HCT116 (cell line): Measurements from ENCODE around the gene CYB561D1. TPM values are rescaled to one million over a fixed set of nuclear protein-coding genes. Genes with fewer than 3 reads are reported as not detected.

Source experiments
- ATAC-seq: fragments of 200-7000 bp; cut with Tn5 transposase; 2 replicates; pipeline ENCODE4 v1.9.1; 2020; ENCODE audit warnings: mild to moderate bottlenecking, moderate library complexity
- BruUV-seq: library from RNA; stranded (reverse); fragments of 400-500 nt; replicated peaks from 2 replicates; lab custom pipeline; 2021; lab: Mats Ljungman, UMichigan
- CTCF ChIA-PET: fragments of 300-600 bp; sonication (Branson Sonifier 250); formaldehyde crosslinking; loops from one replicate; lab custom pipeline; 2021; ENCODE audit warnings: antibody characterized with exemption; lab: Charles Lee
- POLR2A ChIA-PET: fragments of 300-600, 350-600 bp; sonication (Branson Sonifier 250); formaldehyde crosslinking; loops from one replicate; lab custom pipeline; 2021; ENCODE audit warnings: antibody characterized with exemption; lab: Charles Lee
- RAD21 ChIA-PET, 2 experiments: fragments of 300-600 bp; sonication (Branson Sonifier 250); formaldehyde crosslinking; loops; one replicate each; lab custom pipeline; 2023; ENCODE audit warnings: low total read pairs in 2 of 2; ENCODE audit not compliant: uncharacterized antibody in 2 of 2, unreplicated experiment in 2 of 2, low non-redundant PET in 1 of 2; lab: Charles Lee
- DNase-seq: peaks from one replicate; pipeline ENCODE4 v3.0.0-alpha.2; 2010; ENCODE audit warnings: low read depth, low spot score
- H2AFZ ChIP-seq: fragments of 200-600 bp; shearing (Covaris generic), sonication (generic); 2 replicates; pipeline ENCODE4 v1.6.1; 2017; ENCODE audit warnings: low read depth, mixed run types, mixed read lengths, antibody characterized with exemption, low read length; ENCODE audit not compliant: poor library complexity, severe bottlenecking
- H3K27ac ChIP-seq: 2 replicates; pipeline ENCODE4 v1.5.1; 2012; ENCODE audit warnings: low read depth, low read length
- H3K27me3 ChIP-seq: fragments of 200-600 bp; sonication (generic); 2 replicates; pipeline ENCODE4 v1.6.1; 2016; ENCODE audit warnings: mixed run types, low read length, mixed read lengths; ENCODE audit not compliant: insufficient read depth
- H3K36me3 ChIP-seq, 2 experiments: fragments of 200-500 bp in 1 of 2; fragments of 200-600 bp in 1 of 2; sonication (Bioruptor generic) in 1 of 2; sonication (generic) in 1 of 2; 2 replicates each; pipeline versions ENCODE4 v1.5.1 to v1.6.1; 2014 to 2016; ENCODE audit warnings: low read length in 2 of 2, inconsistent platforms in 1 of 2, mixed read lengths in 1 of 2, mixed run types in 1 of 2; ENCODE audit not compliant: insufficient read depth in 2 of 2, control insufficient read depth in 1 of 2
- H3K4me1 ChIP-seq, 2 experiments: fragments of 200-600 bp in 1 of 2; sonication (generic) in 1 of 2; 2 replicates each; pipeline versions ENCODE4 v1.5.1 to v1.6.1; 2012 to 2017; ENCODE audit warnings: low read length in 2 of 2, inconsistent platforms in 1 of 2, mild to moderate bottlenecking in 1 of 2, mixed read lengths in 1 of 2, mixed run types in 1 of 2, moderate library complexity in 1 of 2; ENCODE audit not compliant: insufficient read depth in 2 of 2, control insufficient read depth in 1 of 2
- H3K4me2 ChIP-seq: fragments of 200-600 bp; sonication (generic); 2 replicates; pipeline ENCODE4 v1.6.1; 2017; ENCODE audit warnings: mixed run types, low read length, mixed read lengths
- H3K4me3 ChIP-seq, 2 experiments: fragments of 200-600 bp in 1 of 2; sonication (generic) in 1 of 2; replicated peaks in 1 of 2; 2 replicates each; pipeline ENCODE4 v1.5.1; 2011 to 2016; ENCODE audit warnings: low read length in 2 of 2, control low read depth in 1 of 2, low read depth in 1 of 2, mild to moderate bottlenecking in 1 of 2, mixed read lengths in 1 of 2, mixed run types in 1 of 2
- H3K79me2 ChIP-seq: fragments of 200-600 bp; sonication (generic); 2 replicates; pipeline ENCODE4 v1.6.1; 2017; ENCODE audit warnings: mild to moderate bottlenecking, mixed run types, low read length, moderate library complexity, mixed read lengths; ENCODE audit not compliant: insufficient read depth
- H3K9ac ChIP-seq: fragments of 200-600 bp; sonication (generic); 2 replicates; pipeline ENCODE4 v1.6.1; 2016; ENCODE audit warnings: low read length, mixed read lengths
- H3K9me2 ChIP-seq: fragments of 200-600 bp; sonication (generic), shearing (Covaris generic); 2 replicates; pipeline ENCODE4 v1.6.1; 2017; ENCODE audit warnings: mixed run types, mild to moderate bottlenecking, moderate library complexity; ENCODE audit not compliant: insufficient read depth
- H3K9me3 ChIP-seq, 2 experiments: fragments of 200-500 bp in 1 of 2; fragments of 200-600 bp in 1 of 2; sonication (Bioruptor generic) in 1 of 2; sonication (generic) in 1 of 2; 2 replicates each; pipeline ENCODE4 v1.6.1; 2014 to 2017; ENCODE audit warnings: low read length in 2 of 2, mixed read lengths in 2 of 2, inconsistent platforms in 1 of 2, low read depth in 1 of 2, mild to moderate bottlenecking in 1 of 2, mixed run types in 1 of 2, moderate library complexity in 1 of 2; ENCODE audit not compliant: control insufficient read depth in 1 of 2, insufficient read depth in 1 of 2
- H4K20me1 ChIP-seq: fragments of 200-600 bp; sonication (generic), shearing (Covaris generic); 2 replicates; pipeline ENCODE4 v1.6.1; 2017; ENCODE audit warnings: mixed run types, mild to moderate bottlenecking, moderate library complexity; ENCODE audit not compliant: insufficient read depth
- CEBPB ChIP-seq: IDR thresholded peaks from 2 replicates; pipeline ENCODE4 v1.6.1; 2012; ENCODE audit warnings: low read depth
- EGR1 ChIP-seq: IDR thresholded peaks from 2 replicates; pipeline ENCODE4 v1.6.1; 2012; ENCODE audit warnings: low read depth
- ELF1 ChIP-seq: IDR thresholded peaks from 2 replicates; pipeline ENCODE4 v1.6.1; 2012; ENCODE audit warnings: low read depth, borderline replicate concordance
- EZH2 ChIP-seq: fragments of 200-600 bp; sonication (generic); IDR thresholded peaks from 2 replicates; pipeline ENCODE4 v1.6.1; 2017; ENCODE audit warnings: antibody characterized with exemption, mixed run types
- EZH2phosphoT487 ChIP-seq: fragments of 200-600 bp; IDR thresholded peaks from 2 replicates; pipeline ENCODE4 v1.6.1; 2018; ENCODE audit warnings: antibody characterized with exemption, borderline replicate concordance
- FOSL1 ChIP-seq: IDR thresholded peaks from 2 replicates; pipeline ENCODE4 v1.6.1; 2012; ENCODE audit warnings: low read depth
- JUND ChIP-seq: IDR thresholded peaks from 2 replicates; pipeline ENCODE4 v1.6.1; 2012
- POLR2A ChIP-seq: IDR thresholded peaks from 2 replicates; pipeline ENCODE4 v1.7.0; 2011; ENCODE audit warnings: borderline replicate concordance; ENCODE audit not compliant: insufficient read depth, insufficient read length; ENCODE audit errors: extremely low read depth
- POLR2AphosphoS5 ChIP-seq: IDR thresholded peaks from 2 replicates; pipeline ENCODE4 v1.6.1; 2011; ENCODE audit warnings: mild to moderate bottlenecking, low read depth, low read length, moderate library complexity
- RAD21 ChIP-seq: IDR thresholded peaks from 2 replicates; pipeline ENCODE4 v1.6.1; 2012; ENCODE audit warnings: low read depth, mild to moderate bottlenecking
- SIN3A ChIP-seq: IDR thresholded peaks from 2 replicates; pipeline ENCODE4 v1.6.1; 2012; ENCODE audit warnings: low read depth
- SP1 ChIP-seq: IDR thresholded peaks from 2 replicates; pipeline ENCODE4 v1.6.1; 2012; ENCODE audit warnings: low read depth
- SRF ChIP-seq: IDR thresholded peaks from 2 replicates; pipeline ENCODE4 v1.6.1; 2012; ENCODE audit warnings: low read depth
- TCF7L2 ChIP-seq: IDR thresholded peaks from 2 replicates; pipeline ENCODE4 v1.7.0; 2011; ENCODE audit warnings: borderline replicate concordance, inconsistent platforms; ENCODE audit not compliant: insufficient read depth, insufficient read length; ENCODE audit errors: extremely low read depth
- YY1 ChIP-seq: IDR thresholded peaks from 2 replicates; pipeline ENCODE4 v1.6.1; 2011; ENCODE audit warnings: low read length, low read depth, moderate library complexity, mild to moderate bottlenecking; ENCODE audit not compliant: insufficient replicate concordance; ENCODE audit errors: extremely low read depth
- ZFX ChIP-seq: fragments of 450-650 bp; IDR thresholded peaks from 2 replicates; pipeline ENCODE4 v1.6.1; 2017
- intact Hi-C: fragments of 100-400 bp; cut with micrococcal nuclease; formaldehyde crosslinking; loops from 2 replicates; pipeline ENCODE4 v1.10.0; 2022
- total RNA-seq: library from RNA; stranded (reverse); gene quantifications from one replicate; pipeline ENCODE4 v1.2.1, GENCODE V29; 2021; ENCODE audit not compliant: unreplicated experiment
- TF ChIP-seq, protein P1 (sequence below): IDR thresholded peaks from 2 replicates; pipeline ENCODE4 v1.6.1; 2012
- TF ChIP-seq, protein P2 (sequence below), 3 experiments: fragments of 200-600 bp in 1 of 3; sonication (generic) in 1 of 3; IDR thresholded peaks in 2 of 3; conservative IDR thresholded peaks in 1 of 3; 2 replicates each; pipeline ENCODE4 v1.5.1; 2012 to 2017; ENCODE audit warnings: low read depth in 2 of 3, low read length in 2 of 3, antibody characterized with exemption in 1 of 3, borderline replicate concordance in 1 of 3, control low read depth in 1 of 3, mild to moderate bottlenecking in 1 of 3, mixed read lengths in 1 of 3, mixed run types in 1 of 3, moderate library complexity in 1 of 3; ENCODE audit not compliant: insufficient read depth in 1 of 3
- TF ChIP-seq, protein P3 (sequence below): IDR thresholded peaks from 2 replicates; pipeline ENCODE4 v1.6.1; 2011; ENCODE audit warnings: mild to moderate bottlenecking, low read length, moderate library complexity; ENCODE audit not compliant: insufficient replicate concordance; ENCODE audit errors: extremely low read depth
- TF ChIP-seq, protein P4 (sequence below): IDR thresholded peaks from 2 replicates; pipeline ENCODE4 v1.6.1; 2012; ENCODE audit warnings: low read depth

The CYB561D1 gene
- total RNA-seq, 1 experiment from 2014 or later = 5.9 TPM

DNA sequence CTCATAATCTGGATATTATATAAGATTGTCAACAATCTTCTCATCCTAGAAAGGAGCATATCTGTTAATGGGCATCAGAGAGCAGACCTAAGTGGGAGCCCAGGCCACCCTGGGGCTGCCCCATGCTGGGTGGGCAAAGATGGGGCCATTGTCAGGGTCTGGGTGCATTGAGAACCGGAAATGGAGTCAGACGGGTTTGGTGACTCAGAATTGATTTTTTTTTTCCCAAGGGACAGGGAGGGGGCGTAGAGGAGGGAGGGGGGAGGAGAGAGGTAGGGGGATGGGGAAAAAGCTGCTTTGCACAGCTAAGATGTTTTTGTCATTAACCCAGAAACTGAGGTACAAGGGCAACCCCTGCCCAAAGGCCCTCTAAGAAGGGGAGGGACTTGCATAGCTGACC lies 8.9 kb upstream of the CYB561D1 start:
- H3K27ac ChIP-seq = peak overlapping the region; percentile 77
- H2AFZ ChIP-seq = no peak overlapping the region
- H4K20me1 ChIP-seq = no peaks in the 10 kb centered on the region
- CTCF ChIA-PET = interaction anchor here (1.0 kb wide), 1 partner anchor 9 kb away, joined by 4 read pairs; the partner anchor contains the start of gene CYB561D1
- H3K27me3 ChIP-seq = 0 out of 2 replicates have a peak, but pooled peaks cover 5% of the 10 kb centered on the region
- no peaks in the 10 kb centered on the region for H3K9me3 ChIP-seq
- H3K9me2 ChIP-seq = no peaks in the 10 kb centered on the region
- 0 out of 2 replicates have a peak, but pooled peaks cover 4% of the 10 kb centered on the region for H3K79me2 ChIP-seq
- BruUV-seq = no TSS peak
- ATAC-seq = no peak
- RAD21 ChIA-PET = no interaction called here
- peak overlapping the region; percentile 98 for H3K4me2 ChIP-seq
- H3K4me1 ChIP-seq = peaks cover 8 to 21% of the 10 kb centered on the region in 2 experiments; a peak in 3 of 4 replicates
- TF ChIP-seq RAD21 (no peak), YY1 (no peak), ZFX (no peak), SRF (no peak), TCF7L2 (no peak), SP1 (no peak), POLR2AphosphoS5 (no peak), EZH2 (no peak), POLR2A (no peak), JUND (no peak), CEBPB (no peak), FOSL1 (no peak), ELF1 (no peak), EZH2phosphoT487 (no peak), EGR1 (no peak), SIN3A (no peak)
- TF ChIP-seq, protein P1, sequence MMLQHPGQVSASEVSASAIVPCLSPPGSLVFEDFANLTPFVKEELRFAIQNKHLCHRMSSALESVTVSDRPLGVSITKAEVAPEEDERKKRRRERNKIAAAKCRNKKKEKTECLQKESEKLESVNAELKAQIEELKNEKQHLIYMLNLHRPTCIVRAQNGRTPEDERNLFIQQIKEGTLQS = no peak
- TF ChIP-seq, protein P2, sequence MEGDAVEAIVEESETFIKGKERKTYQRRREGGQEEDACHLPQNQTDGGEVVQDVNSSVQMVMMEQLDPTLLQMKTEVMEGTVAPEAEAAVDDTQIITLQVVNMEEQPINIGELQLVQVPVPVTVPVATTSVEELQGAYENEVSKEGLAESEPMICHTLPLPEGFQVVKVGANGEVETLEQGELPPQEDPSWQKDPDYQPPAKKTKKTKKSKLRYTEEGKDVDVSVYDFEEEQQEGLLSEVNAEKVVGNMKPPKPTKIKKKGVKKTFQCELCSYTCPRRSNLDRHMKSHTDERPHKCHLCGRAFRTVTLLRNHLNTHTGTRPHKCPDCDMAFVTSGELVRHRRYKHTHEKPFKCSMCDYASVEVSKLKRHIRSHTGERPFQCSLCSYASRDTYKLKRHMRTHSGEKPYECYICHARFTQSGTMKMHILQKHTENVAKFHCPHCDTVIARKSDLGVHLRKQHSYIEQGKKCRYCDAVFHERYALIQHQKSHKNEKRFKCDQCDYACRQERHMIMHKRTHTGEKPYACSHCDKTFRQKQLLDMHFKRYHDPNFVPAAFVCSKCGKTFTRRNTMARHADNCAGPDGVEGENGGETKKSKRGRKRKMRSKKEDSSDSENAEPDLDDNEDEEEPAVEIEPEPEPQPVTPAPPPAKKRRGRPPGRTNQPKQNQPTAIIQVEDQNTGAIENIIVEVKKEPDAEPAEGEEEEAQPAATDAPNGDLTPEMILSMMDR (IDR thresholded peaks at IDR 0.05 in 2 of 3, conservative IDR thresholded peaks at IDR 0.05 in 1 of 3; ENCODE audit: borderline replicate concordance in 1 of 3, insufficient read depth in 1 of 3, low read depth in 2 of 3, low read length in 2 of 3) = no peak
- TF ChIP-seq, protein P3, sequence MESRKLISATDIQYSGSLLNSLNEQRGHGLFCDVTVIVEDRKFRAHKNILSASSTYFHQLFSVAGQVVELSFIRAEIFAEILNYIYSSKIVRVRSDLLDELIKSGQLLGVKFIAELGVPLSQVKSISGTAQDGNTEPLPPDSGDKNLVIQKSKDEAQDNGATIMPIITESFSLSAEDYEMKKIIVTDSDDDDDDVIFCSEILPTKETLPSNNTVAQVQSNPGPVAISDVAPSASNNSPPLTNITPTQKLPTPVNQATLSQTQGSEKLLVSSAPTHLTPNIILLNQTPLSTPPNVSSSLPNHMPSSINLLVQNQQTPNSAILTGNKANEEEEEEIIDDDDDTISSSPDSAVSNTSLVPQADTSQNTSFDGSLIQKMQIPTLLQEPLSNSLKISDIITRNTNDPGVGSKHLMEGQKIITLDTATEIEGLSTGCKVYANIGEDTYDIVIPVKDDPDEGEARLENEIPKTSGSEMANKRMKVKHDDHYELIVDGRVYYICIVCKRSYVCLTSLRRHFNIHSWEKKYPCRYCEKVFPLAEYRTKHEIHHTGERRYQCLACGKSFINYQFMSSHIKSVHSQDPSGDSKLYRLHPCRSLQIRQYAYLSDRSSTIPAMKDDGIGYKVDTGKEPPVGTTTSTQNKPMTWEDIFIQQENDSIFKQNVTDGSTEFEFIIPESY = no peak
- TF ChIP-seq, protein P4, sequence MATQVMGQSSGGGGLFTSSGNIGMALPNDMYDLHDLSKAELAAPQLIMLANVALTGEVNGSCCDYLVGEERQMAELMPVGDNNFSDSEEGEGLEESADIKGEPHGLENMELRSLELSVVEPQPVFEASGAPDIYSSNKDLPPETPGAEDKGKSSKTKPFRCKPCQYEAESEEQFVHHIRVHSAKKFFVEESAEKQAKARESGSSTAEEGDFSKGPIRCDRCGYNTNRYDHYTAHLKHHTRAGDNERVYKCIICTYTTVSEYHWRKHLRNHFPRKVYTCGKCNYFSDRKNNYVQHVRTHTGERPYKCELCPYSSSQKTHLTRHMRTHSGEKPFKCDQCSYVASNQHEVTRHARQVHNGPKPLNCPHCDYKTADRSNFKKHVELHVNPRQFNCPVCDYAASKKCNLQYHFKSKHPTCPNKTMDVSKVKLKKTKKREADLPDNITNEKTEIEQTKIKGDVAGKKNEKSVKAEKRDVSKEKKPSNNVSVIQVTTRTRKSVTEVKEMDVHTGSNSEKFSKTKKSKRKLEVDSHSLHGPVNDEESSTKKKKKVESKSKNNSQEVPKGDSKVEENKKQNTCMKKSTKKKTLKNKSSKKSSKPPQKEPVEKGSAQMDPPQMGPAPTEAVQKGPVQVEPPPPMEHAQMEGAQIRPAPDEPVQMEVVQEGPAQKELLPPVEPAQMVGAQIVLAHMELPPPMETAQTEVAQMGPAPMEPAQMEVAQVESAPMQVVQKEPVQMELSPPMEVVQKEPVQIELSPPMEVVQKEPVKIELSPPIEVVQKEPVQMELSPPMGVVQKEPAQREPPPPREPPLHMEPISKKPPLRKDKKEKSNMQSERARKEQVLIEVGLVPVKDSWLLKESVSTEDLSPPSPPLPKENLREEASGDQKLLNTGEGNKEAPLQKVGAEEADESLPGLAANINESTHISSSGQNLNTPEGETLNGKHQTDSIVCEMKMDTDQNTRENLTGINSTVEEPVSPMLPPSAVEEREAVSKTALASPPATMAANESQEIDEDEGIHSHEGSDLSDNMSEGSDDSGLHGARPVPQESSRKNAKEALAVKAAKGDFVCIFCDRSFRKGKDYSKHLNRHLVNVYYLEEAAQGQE = no peak
- peak overlapping the region; percentile 77 to 91 for H3K4me3 ChIP-seq
- intact Hi-C loops = no loop called here
- POLR2A ChIA-PET = no interaction called here
- DNase-seq = no peak
- H3K36me3 ChIP-seq = no peaks in the 10 kb centered on the region
- H3K9ac ChIP-seq = peak overlapping the region; percentile 75
